ENCODE data around the gene JUP. TPM values are rescaled to one million over a fixed set of nuclear protein-coding genes. Genes with fewer than 3 reads are reported as not detected.

JUP gene
- total and polyA plus RNA-seq, 2 of the 4 experiments (the other 2 are of a cell fraction), result 12.9 to 27.3 TPM

- no peak for TF ChIP-seq RAD21 (IDR thresholded peaks at IDR 0.05; ENCODE audit: low read length)
Observed at GRCh38 chr17:41736983-41737679, 49.4 kb downstream of the JUP start (continued).

DNA sequence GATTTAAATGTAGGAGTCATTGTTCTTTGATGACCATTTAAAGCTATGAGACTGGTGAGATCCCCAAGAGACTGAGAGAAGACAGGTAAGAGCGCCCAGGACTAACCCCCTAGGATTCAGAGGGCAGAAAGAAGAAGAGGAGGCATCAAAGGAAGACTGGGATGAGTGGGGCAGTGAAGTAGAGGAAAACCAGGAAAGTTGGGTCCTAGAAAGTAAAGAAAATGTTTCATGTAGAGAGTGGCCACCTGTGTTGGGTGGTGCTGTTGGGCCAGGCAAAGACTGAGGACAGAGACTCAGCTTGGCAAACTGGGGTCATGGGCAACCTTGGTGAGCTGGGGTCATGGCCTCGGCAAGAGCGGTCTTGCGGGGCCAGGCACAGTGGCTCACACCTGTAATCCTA lies 50.8 kb downstream of the JUP start:
- no peak overlapping the region for H3K27ac ChIP-seq (ENCODE audit: insufficient read depth, low read length)
- H4K8ac ChIP-seq (ENCODE audit: low read depth in 2 of 2, low read length in 2 of 2), result no peak overlapping the region
- no peaks in the 10 kb centered on the region for H3K36me3 ChIP-seq (ENCODE audit: control insufficient read depth, insufficient read depth, low read length)
- peaks cover 61% of the 10 kb centered on the region for H3K27me3 ChIP-seq (ENCODE audit: control insufficient read depth, insufficient read depth, low read length)
- H3K4me2 ChIP-seq (ENCODE audit: low read depth, low read length), result no peak overlapping the region
- H3K79me1 ChIP-seq (ENCODE audit: low read depth in 1 of 2, low read length in 2 of 2), result no peaks in the 10 kb centered on the region
- ATAC-seq (ENCODE audit: low read depth), result no peak
- no peak overlapping the region for H4K5ac ChIP-seq (ENCODE audit: low read depth, low read length)
- H4K20me1 ChIP-seq (ENCODE audit: insufficient read depth, low read length), result no peaks in the 10 kb centered on the region
- in situ Hi-C loops (cut with MboI; ENCODE audit: low sequenced_read_pairs) (loop anchor here (5.0 to 10.0 kb wide), 2 partner anchors 67 to 229 kb away; partner anchors contain the start of gene CNP), dilution Hi-C loops (cut with HindIII; ENCODE audit: low sequenced_read_pairs, unreplicated experiment) (no loop called here), intact Hi-C loops (cut with micrococcal nuclease) (loop anchor here (5.0 kb wide), 1 partner anchor 132 kb away; the partner anchor contains the start of gene KLHL11)
- no peaks in the 10 kb centered on the region for H3K9me3 ChIP-seq (ENCODE audit: control insufficient read depth, insufficient read depth, low read length)
- H4K91ac ChIP-seq (ENCODE audit: insufficient read depth, low read depth, low read length), result no peak overlapping the region
- H3K9ac ChIP-seq (ENCODE audit: low read depth, low read length), result no peak overlapping the region
- H3K4me1 ChIP-seq (ENCODE audit: control insufficient read depth, insufficient read depth, low read length), result peaks cover 5% of the 10 kb centered on the region; the same call in 1 of the 2 replicates
- H2AFZ ChIP-seq (replicated peaks; ENCODE audit: low read length, poor library complexity), result no peak overlapping the region
- no TSS peak for BruUV-seq (replicated peaks)
- H3K18ac ChIP-seq (ENCODE audit: low read depth, low read length), result no peak overlapping the region
- H2AK9ac ChIP-seq (replicated peaks; ENCODE audit: low read depth, low read length, poor library complexity), result no peak overlapping the region
- H3K4me3 ChIP-seq (ENCODE audit: insufficient read depth, low read depth, low read length), result no peak overlapping the region
- POLR2A ChIA-PET (ENCODE audit: unreplicated experiment), result no interaction called here
- H3K56ac ChIP-seq (ENCODE audit: extremely low read depth, insufficient read depth, low read length), result no peak overlapping the region
- H2BK120ac ChIP-seq (ENCODE audit: low read depth, low read length), result no peak overlapping the region
- no peak overlapping the region for H2BK5ac ChIP-seq (ENCODE audit: low read depth, low read length, poor library complexity, severe bottlenecking)
- H3K4ac ChIP-seq (ENCODE audit: low read depth, low read length), result no peak overlapping the region
- no peak overlapping the region for H2BK20ac ChIP-seq (ENCODE audit: low read depth, low read length)
- H3K14ac ChIP-seq (replicated peaks; ENCODE audit: low read depth, low read length), result no peak overlapping the region
- H2BK15ac ChIP-seq (ENCODE audit: low read depth, low read length), result no peak overlapping the region; the same call in 2 of the 3 replicates
- no peak overlapping the region for H2AK5ac ChIP-seq (ENCODE audit: low read depth, low read length)
- DNase-seq, result no peak
- CTCF ChIA-PET, result interaction anchor here (1.5 kb wide), 1 partner anchor 51 kb away, joined by 5 read pairs; the partner anchor contains the start of gene JUP
- H3K9me1 ChIP-seq (ENCODE audit: insufficient read depth, low read length), result no peaks in the 10 kb centered on the region
- WGBS, 2 experiments (ENCODE audit: extremely low coverage in 2 of 2, insufficient read length in 1 of 2), result 93% methylated on average over 3 of the region's 4 CpGs; no CpG with 5 or more reads in 1 of the 2 experiments
- H3K23ac ChIP-seq (ENCODE audit: low read depth, low read length), result no peak overlapping the region; the same call in 1 of the 2 replicates
- TF ChIP-seq RFX5 (IDR thresholded peaks at IDR 0.05; ENCODE audit: low read depth, low read length) (no peak), CTCF (conservative IDR thresholded peaks at IDR 0.05; ENCODE audit: low read depth, low read length) (no peak), NFE2L2 (IDR thresholded peaks at IDR 0.05; ENCODE audit: low read depth, low read length) (no peak), MXI1 (IDR thresholded peaks at IDR 0.05; ENCODE audit: borderline replicate concordance, low read depth, low read length) (no peak), CEBPB (IDR thresholded peaks at IDR 0.05; ENCODE audit: low read depth, low read length) (no peak), RAD21 (IDR thresholded peaks at IDR 0.05; ENCODE audit: low read length) (no peak), SMC3 (IDR thresholded peaks at IDR 0.05; ENCODE audit: low read depth, low read length) (no peak), MAFK (IDR thresholded peaks at IDR 0.05; ENCODE audit: low read depth, low read length) (no peak), RCOR1 (IDR thresholded peaks at IDR 0.05; ENCODE audit: insufficient replicate concordance, low read length) (no peak), MAZ (IDR thresholded peaks at IDR 0.05; ENCODE audit: borderline replicate concordance, low read depth, low read length) (no peak)
- TF ChIP-seq, protein P1, sequence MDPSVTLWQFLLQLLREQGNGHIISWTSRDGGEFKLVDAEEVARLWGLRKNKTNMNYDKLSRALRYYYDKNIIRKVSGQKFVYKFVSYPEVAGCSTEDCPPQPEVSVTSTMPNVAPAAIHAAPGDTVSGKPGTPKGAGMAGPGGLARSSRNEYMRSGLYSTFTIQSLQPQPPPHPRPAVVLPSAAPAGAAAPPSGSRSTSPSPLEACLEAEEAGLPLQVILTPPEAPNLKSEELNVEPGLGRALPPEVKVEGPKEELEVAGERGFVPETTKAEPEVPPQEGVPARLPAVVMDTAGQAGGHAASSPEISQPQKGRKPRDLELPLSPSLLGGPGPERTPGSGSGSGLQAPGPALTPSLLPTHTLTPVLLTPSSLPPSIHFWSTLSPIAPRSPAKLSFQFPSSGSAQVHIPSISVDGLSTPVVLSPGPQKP (IDR thresholded peaks at IDR 0.05; ENCODE audit: borderline replicate concordance, low read depth, low read length), result no peak
- TF ChIP-seq, protein P2, sequence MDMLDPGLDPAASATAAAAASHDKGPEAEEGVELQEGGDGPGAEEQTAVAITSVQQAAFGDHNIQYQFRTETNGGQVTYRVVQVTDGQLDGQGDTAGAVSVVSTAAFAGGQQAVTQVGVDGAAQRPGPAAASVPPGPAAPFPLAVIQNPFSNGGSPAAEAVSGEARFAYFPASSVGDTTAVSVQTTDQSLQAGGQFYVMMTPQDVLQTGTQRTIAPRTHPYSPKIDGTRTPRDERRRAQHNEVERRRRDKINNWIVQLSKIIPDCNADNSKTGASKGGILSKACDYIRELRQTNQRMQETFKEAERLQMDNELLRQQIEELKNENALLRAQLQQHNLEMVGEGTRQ (IDR thresholded peaks at IDR 0.05; ENCODE audit: low read depth, low read length), result no peak
